GM21515 (cell line): Measurements from ENCODE around the gene CAMKMT.
A peak's percentile ranks its signal among the peaks of the same experiment; 100 is the strongest.

Experiments
- ATAC-seq: cut with Tn5 transposase; IDR thresholded peaks from one replicate; pipeline ENCODE4 v1.9.1; 2021; ENCODE audit not compliant: unreplicated experiment

CAMKMT gene

GRCh38 chr2:44723921-44724320, 362.2 kb downstream of the CAMKMT start:
- ATAC-seq: no peak

GRCh38 chr2:44730593-44730992, 368.8 kb downstream of the CAMKMT start:
- no peak for ATAC-seq

- peak; percentile 94 for ATAC-seq
Measured at GRCh38 chr2:44731505-44731904, 369.8 kb downstream of the CAMKMT start.

- no peak for ATAC-seq
Measured at GRCh38 chr2:44736270-44736942, 374.7 kb downstream of the CAMKMT start.

- no peak for ATAC-seq
Measured at GRCh38 chr2:44740678-44741077, 378.9 kb downstream of the CAMKMT start.

- no peak for ATAC-seq
Measured at GRCh38 chr2:44741507-44741906, 379.8 kb downstream of the CAMKMT start.

- no peak for ATAC-seq
Measured at GRCh38 chr2:44742057-44742456, 380.3 kb downstream of the CAMKMT start.

- ATAC-seq: no peak
Measured at GRCh38 chr2:44743473-44743872, 381.7 kb downstream of the CAMKMT start.

GRCh38 chr2:44744961-44745892, 383.5 kb downstream of the CAMKMT start:
- no peak for ATAC-seq

GRCh38 chr2:44745922-44746766, 384.4 kb downstream of the CAMKMT start:
- ATAC-seq: no peak

- ATAC-seq: no peak
Measured at GRCh38 chr2:44746856-44747615, 385.3 kb downstream of the CAMKMT start.

- ATAC-seq: no peak
Measured at GRCh38 chr2:44747794-44748193, 386.0 kb downstream of the CAMKMT start.

- ATAC-seq: no peak
Measured at GRCh38 chr2:44751754-44752479, 390.2 kb downstream of the CAMKMT start.

GRCh38 chr2:44752761-44753160, 391.0 kb downstream of the CAMKMT start:
- no peak for ATAC-seq

- ATAC-seq: no peak
Measured at GRCh38 chr2:44753552-44754285, 392.0 kb downstream of the CAMKMT start.

- no peak for ATAC-seq
Measured at GRCh38 chr2:44758591-44758990, 396.8 kb downstream of the CAMKMT start.

- ATAC-seq: no peak
Measured at GRCh38 chr2:44759823-44760222, 398.1 kb downstream of the CAMKMT start.

- ATAC-seq: no peak
Measured at GRCh38 chr2:44763275-44763782, 401.6 kb downstream of the CAMKMT start.

GRCh38 chr2:44766220-44766619, 404.5 kb downstream of the CAMKMT start:
- ATAC-seq: no peak
